RWPE1 (cell line): ENCODE results near the gene FBXO45.
"Not testable (repeated sequence)": the region's sequence is repeated elsewhere in the genome, so short reads cannot be mapped to it uniquely, and the experiment has no call there.

ENCODE experiments used
- CTCF ChIA-PET: fragments of 350-600 bp; sonication (Branson Sonifier 250); formaldehyde crosslinking; extraction: SDS; loops from one replicate; lab custom pipeline; 2021; lab: Yijun Ruan, JAX
- POLR2A ChIA-PET: fragments of 400-600 bp; formaldehyde crosslinking; extraction: SDS; loops from one replicate; lab custom pipeline; 2020; ENCODE audit warnings: antibody characterized with exemption; ENCODE audit not compliant: low non-redundant PET; lab: Yijun Ruan, JAX
- DNase-seq: peaks from one replicate; pipeline ENCODE4 v3.0.0; 2012; ENCODE audit warnings: low spot score
- H3K27ac ChIP-seq: fragments of 450-650 bp; 2 replicates; pipeline ENCODE4 v1.5.1; 2017
- TF ChIP-seq, protein P1 (sequence below): fragments of 450-650 bp; conservative IDR thresholded peaks from 2 replicates; pipeline ENCODE4 v1.5.1; 2017; ENCODE audit warnings: low read depth, mild to moderate bottlenecking

Gene FBXO45

DNA sequence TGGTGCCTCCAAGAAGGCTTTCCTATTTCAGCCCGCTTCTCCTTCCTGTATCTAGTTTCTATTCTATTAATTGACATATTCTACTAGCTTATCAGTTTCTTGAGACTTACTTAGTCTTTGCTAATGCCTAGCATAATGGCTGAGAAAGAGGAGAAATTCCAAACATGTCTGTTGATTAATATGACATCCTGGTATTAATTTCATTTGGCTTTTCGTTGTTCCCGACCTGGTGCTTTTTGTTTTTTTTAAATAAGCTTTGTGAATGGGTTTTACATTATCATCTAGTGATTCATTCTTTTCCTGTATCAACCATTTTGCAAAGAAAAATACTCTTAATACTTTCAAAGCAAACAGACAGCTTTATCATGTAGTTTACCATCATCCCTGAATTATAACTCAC lies 13.2 kb upstream of the FBXO45 start:
- CTCF ChIA-PET, result interaction anchor here (0.6 kb wide), 4 partner anchors 26 to 1077 kb away, joined by 3 to 5 read pairs (median 4); no protein-coding TSS in a partner anchor
- TF ChIP-seq, protein P1, sequence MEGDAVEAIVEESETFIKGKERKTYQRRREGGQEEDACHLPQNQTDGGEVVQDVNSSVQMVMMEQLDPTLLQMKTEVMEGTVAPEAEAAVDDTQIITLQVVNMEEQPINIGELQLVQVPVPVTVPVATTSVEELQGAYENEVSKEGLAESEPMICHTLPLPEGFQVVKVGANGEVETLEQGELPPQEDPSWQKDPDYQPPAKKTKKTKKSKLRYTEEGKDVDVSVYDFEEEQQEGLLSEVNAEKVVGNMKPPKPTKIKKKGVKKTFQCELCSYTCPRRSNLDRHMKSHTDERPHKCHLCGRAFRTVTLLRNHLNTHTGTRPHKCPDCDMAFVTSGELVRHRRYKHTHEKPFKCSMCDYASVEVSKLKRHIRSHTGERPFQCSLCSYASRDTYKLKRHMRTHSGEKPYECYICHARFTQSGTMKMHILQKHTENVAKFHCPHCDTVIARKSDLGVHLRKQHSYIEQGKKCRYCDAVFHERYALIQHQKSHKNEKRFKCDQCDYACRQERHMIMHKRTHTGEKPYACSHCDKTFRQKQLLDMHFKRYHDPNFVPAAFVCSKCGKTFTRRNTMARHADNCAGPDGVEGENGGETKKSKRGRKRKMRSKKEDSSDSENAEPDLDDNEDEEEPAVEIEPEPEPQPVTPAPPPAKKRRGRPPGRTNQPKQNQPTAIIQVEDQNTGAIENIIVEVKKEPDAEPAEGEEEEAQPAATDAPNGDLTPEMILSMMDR, result no peak
- no peak for DNase-seq
- POLR2A ChIA-PET, result no interaction called here
- H3K27ac ChIP-seq, result no peak overlapping the region

DNA sequence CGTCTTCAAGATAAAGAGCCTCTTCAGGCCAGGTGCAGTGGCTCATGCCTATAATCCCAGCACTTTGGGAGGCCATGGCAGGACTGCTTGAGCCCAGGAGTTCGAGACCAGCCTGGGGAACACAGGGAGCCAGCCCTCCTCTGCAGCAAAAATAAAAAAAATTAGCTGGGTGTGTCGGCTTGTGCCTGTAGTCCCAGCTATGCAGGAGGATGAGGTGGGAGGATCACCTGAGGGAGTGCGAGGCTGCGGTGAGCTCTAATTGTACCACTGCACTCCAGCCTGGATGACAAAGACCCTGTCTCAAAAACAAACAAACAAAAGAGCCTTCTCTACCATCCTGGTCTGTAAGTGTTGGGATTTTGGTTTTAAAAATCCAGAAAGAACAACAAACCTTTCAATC lies 11.2 kb upstream of the FBXO45 start:
- POLR2A ChIA-PET, result no interaction called here
- DNase-seq, result no peak
- TF ChIP-seq, protein P1, result no peak
- H3K27ac ChIP-seq, result no peak overlapping the region
- CTCF ChIA-PET, result no interaction called here

DNA sequence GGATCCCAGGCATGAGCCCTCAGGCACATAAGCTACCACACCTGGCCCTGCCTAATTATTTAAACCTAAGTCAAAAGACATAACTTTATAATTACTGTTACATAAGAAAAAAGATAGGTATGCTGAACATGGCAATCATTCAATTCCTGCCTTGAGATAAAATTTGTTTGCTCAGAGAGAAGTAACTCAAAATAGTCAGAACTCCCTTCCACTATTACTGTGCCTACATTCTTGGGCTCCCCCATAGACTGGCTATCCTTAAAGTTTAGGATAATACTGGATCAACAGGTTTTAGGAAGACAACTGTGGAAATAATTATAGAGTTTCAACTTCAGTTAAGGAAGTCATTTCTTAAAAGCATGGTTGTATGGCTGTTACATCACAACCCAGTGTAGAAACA lies 10.0 kb upstream of the FBXO45 start:
- CTCF ChIA-PET, result interaction anchor here (0.6 to 0.9 kb wide), 2 partner anchors 49 to 431 kb away, joined by 4 read pairs; no protein-coding TSS in a partner anchor
- TF ChIP-seq, protein P1, result no peak
- POLR2A ChIA-PET, result no interaction called here
- H3K27ac ChIP-seq, result no peak overlapping the region
- DNase-seq, result no peak

DNA sequence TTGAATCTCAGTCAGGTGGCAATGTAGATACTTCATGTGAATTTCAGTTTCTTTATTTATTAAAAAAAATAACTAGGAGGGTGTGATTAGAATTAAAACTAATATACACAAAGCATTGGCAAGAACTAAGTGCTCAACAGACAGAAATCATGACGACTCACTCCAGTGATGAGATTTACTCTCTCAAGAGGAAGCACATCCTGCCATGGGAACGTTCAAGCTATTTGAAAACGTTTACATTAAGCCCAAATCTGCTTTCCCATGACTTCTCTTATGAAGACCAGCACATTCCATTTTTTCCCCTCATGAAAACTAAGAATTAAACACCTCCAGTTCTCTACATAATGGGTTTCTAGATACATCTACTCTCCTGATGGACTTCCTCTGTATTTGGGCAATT lies 8.6 kb upstream of the FBXO45 start:
- CTCF ChIA-PET, result no interaction called here

DNA sequence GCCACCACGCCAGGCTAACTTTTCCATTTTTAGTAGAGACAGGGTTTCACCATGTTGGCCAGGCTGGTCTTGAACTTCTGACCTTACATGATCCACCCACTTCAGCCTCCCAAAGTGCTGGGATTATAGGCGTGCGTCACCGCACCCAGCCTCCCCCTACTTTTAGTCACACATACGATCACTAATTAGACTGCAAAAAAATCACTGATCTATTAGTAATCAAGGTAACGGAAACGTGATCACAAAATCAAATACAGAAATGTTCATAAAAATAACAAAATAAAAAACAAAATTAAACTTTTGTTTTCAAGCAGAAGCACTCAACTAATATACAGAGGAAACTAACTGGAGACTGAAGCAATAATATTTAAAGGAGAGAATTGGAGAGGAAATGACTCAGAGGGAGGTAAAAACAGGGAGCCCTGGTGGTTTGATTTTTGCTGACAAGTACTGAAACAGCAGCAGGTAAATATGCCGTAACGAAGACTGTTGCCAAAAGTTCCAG lies 4.7 kb upstream of the FBXO45 start:
- peak overlapping the region; percentile 84 for H3K27ac ChIP-seq
- POLR2A ChIA-PET, result interaction anchor here (0.7 kb wide), 1 partner anchor 83 kb away, joined by 4 read pairs; no protein-coding TSS in a partner anchor
- CTCF ChIA-PET, result no interaction called here
- TF ChIP-seq, protein P1, result no peak
- DNase-seq, result peak; percentile 87

More for the DNA sequence above, 8.6 kb upstream of the FBXO45 start:
- POLR2A ChIA-PET, result no interaction called here
- no peak for DNase-seq
- TF ChIP-seq, protein P1, result no peak
- no peak overlapping the region for H3K27ac ChIP-seq

DNA sequence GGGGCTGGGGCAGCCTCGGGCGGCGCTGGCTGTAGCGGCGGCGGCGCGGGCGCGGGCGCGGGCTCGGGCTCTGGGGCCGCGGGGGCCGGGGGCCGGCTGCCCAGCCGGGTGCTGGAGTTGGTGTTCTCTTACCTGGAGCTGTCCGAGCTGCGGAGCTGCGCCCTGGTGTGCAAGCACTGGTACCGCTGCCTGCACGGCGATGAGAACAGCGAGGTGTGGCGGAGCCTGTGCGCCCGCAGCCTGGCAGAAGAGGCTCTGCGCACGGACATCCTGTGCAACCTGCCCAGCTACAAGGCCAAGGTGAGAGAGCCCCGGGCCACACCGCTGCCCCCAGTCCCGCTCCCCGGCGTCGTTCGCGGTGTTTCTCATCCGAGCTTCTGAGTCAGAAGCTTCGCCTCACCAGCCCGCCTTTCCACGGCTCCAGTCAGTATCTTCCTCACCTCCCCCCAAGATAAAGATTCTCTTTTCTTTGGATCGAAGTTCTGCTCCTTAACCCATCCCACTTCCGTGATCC lies 600 bp downstream of the FBXO45 start:
- TF ChIP-seq, protein P1, result no peak
- DNase-seq, result peak; percentile 41
- POLR2A ChIA-PET, result interaction anchor here (1.7 kb wide), 1 partner anchor 40 kb away, joined by 5 read pairs; no protein-coding TSS in a partner anchor
- peak overlapping the region; percentile 88 for H3K27ac ChIP-seq
- CTCF ChIA-PET, result no interaction called here

DNA sequence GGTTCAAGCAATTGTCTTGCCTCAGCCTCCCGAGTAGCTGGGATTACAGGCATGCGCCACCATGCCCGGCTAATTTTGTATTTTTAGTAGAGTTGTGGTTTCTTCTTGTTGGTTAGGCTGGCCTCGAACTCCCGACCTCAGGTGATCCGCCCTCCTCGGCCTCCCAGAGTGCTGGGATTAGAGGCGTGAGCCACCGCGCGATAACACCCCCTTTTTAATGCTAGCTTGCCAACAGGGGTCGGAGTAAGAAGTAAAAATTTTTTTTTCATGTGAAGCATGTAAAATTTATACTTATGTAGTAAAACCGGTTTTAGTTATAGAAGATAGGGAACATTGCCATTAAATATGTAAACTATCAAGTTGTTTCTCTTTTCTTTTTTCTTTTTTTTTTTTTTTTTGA lies 1.9 kb downstream of the FBXO45 start:
- DNase-seq, CTCF ChIA-PET, H3K27ac ChIP-seq, POLR2A ChIA-PET: not testable (repeated sequence)
